ENCODE data around the gene CFAP70. TPM values are rescaled to one million over a fixed set of nuclear protein-coding genes. Genes with fewer than 3 reads are reported as not detected.

The CFAP70 gene
- polyA plus RNA-seq, 1 donor from 2014 or later = 5.8 TPM

DNA sequence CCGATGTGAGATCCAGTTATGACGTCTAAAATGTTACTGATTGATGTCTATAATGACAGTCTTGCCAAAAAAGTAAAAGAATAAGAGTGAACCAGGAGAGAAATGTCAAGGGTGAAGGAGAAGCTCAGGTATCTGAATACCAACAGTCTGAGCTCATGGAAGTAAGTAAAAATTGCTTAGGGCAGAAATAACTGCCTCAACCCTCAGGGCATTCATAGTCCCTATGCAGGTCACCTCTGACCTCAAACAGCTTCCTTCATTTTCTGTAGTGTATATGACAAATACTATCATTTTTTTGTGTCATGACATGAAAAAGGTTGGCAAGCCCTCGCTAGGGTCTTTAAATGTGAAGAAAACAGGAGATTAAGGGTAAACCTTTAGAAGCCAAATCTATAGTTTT, 65.2 kb downstream of the CFAP70 start:
- no peak overlapping the region for H2AFZ ChIP-seq (ENCODE audit: low read depth, low read length)
- no peaks in the 10 kb centered on the region for H3K79me2 ChIP-seq (replicated peaks; ENCODE audit: insufficient read depth, low read length)
- no peaks in the 10 kb centered on the region for H3K27me3 ChIP-seq (ENCODE audit: insufficient read depth, low read depth, low read length)
- H3K4me2 ChIP-seq (ENCODE audit: low read length) = no peak overlapping the region
- H3K27ac ChIP-seq (ENCODE audit: low read length) = no peak overlapping the region
- H3F3A ChIP-seq (ENCODE audit: insufficient read depth, low read length, poor library complexity, severe bottlenecking) = no peaks in the 10 kb centered on the region
- no peaks in the 10 kb centered on the region for H3K36me3 ChIP-seq (ENCODE audit: insufficient read depth, low read length)
- no peaks in the 10 kb centered on the region for H3K9me2 ChIP-seq (ENCODE audit: insufficient read depth, low read length)
- H3K4me3 ChIP-seq (ENCODE audit: low read length) = no peak overlapping the region
- H4K20me1 ChIP-seq (ENCODE audit: insufficient read depth) = no peaks in the 10 kb centered on the region
- TF ChIP-seq POLR2AphosphoS5 (IDR thresholded peaks at IDR 0.05) (no peak), SMC3 (conservative IDR thresholded peaks at IDR 0.05; ENCODE audit: poor library complexity) (no peak), EP300 (conservative IDR thresholded peaks at IDR 0.05; ENCODE audit: poor library complexity, severe bottlenecking) (no peak)
- TF ChIP-seq, protein P1, sequence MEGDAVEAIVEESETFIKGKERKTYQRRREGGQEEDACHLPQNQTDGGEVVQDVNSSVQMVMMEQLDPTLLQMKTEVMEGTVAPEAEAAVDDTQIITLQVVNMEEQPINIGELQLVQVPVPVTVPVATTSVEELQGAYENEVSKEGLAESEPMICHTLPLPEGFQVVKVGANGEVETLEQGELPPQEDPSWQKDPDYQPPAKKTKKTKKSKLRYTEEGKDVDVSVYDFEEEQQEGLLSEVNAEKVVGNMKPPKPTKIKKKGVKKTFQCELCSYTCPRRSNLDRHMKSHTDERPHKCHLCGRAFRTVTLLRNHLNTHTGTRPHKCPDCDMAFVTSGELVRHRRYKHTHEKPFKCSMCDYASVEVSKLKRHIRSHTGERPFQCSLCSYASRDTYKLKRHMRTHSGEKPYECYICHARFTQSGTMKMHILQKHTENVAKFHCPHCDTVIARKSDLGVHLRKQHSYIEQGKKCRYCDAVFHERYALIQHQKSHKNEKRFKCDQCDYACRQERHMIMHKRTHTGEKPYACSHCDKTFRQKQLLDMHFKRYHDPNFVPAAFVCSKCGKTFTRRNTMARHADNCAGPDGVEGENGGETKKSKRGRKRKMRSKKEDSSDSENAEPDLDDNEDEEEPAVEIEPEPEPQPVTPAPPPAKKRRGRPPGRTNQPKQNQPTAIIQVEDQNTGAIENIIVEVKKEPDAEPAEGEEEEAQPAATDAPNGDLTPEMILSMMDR (IDR thresholded peaks at IDR 0.05; ENCODE audit: poor library complexity, severe bottlenecking) = no peak
- no peaks in the 10 kb centered on the region for H3K9me3 ChIP-seq (ENCODE audit: low read length)
- H3K9ac ChIP-seq (ENCODE audit: low read length) = no peak overlapping the region

DNA sequence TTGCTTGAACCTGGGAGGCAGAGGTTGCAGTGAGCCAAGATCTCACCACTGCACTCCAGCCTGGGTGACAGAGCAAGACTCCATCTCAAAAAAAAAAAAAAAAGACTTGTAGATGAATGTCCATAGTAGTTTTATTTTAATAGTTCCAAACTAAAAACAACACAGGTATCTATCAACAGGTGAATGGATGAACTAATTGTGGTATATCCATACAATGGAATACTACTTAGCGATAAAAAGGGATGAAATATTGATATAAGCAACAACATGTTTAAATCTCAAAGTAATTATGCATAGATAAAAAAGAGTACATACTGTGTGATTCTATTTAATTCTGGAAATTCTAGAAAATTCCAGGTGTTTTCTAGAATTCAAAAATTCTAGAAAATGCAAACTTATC, 68.7 kb downstream of the CFAP70 start:
- Histone ChIP-seq H3K9me3 (ENCODE audit: low read length) (no peaks in the 10 kb centered on the region), H3K36me3 (ENCODE audit: insufficient read depth, low read length) (no peaks in the 10 kb centered on the region), H3K9me2 (ENCODE audit: insufficient read depth, low read length) (no peaks in the 10 kb centered on the region), H3K9ac (ENCODE audit: low read length) (no peak overlapping the region), H3K79me2 (replicated peaks; ENCODE audit: insufficient read depth, low read length) (no peaks in the 10 kb centered on the region), H3F3A (ENCODE audit: insufficient read depth, low read length, poor library complexity, severe bottlenecking) (no peaks in the 10 kb centered on the region), H3K27me3 (ENCODE audit: insufficient read depth, low read depth, low read length) (no peaks in the 10 kb centered on the region), H4K20me1 (ENCODE audit: insufficient read depth) (no peaks in the 10 kb centered on the region), H3K4me3 (ENCODE audit: low read length) (no peak overlapping the region), H2AFZ (ENCODE audit: low read depth, low read length) (no peak overlapping the region), H3K27ac (ENCODE audit: low read length) (no peak overlapping the region), H3K4me2 (ENCODE audit: low read length) (no peak overlapping the region)
- no peak for TF ChIP-seq SMC3 (conservative IDR thresholded peaks at IDR 0.05; ENCODE audit: poor library complexity)
- no peak for TF ChIP-seq POLR2AphosphoS5 (IDR thresholded peaks at IDR 0.05)
- no peak for TF ChIP-seq RAD21 (conservative IDR thresholded peaks at IDR 0.05)
- TF ChIP-seq EZH2 (IDR thresholded peaks at IDR 0.05; ENCODE audit: borderline replicate concordance, insufficient read depth, low read length, poor library complexity, severe bottlenecking) = no peak
- TF ChIP-seq, protein P2, sequence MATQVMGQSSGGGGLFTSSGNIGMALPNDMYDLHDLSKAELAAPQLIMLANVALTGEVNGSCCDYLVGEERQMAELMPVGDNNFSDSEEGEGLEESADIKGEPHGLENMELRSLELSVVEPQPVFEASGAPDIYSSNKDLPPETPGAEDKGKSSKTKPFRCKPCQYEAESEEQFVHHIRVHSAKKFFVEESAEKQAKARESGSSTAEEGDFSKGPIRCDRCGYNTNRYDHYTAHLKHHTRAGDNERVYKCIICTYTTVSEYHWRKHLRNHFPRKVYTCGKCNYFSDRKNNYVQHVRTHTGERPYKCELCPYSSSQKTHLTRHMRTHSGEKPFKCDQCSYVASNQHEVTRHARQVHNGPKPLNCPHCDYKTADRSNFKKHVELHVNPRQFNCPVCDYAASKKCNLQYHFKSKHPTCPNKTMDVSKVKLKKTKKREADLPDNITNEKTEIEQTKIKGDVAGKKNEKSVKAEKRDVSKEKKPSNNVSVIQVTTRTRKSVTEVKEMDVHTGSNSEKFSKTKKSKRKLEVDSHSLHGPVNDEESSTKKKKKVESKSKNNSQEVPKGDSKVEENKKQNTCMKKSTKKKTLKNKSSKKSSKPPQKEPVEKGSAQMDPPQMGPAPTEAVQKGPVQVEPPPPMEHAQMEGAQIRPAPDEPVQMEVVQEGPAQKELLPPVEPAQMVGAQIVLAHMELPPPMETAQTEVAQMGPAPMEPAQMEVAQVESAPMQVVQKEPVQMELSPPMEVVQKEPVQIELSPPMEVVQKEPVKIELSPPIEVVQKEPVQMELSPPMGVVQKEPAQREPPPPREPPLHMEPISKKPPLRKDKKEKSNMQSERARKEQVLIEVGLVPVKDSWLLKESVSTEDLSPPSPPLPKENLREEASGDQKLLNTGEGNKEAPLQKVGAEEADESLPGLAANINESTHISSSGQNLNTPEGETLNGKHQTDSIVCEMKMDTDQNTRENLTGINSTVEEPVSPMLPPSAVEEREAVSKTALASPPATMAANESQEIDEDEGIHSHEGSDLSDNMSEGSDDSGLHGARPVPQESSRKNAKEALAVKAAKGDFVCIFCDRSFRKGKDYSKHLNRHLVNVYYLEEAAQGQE (IDR thresholded peaks at IDR 0.05; ENCODE audit: borderline replicate concordance) = no peak
- TF ChIP-seq, protein P1 (IDR thresholded peaks at IDR 0.05; ENCODE audit: poor library complexity, severe bottlenecking) = no peak
- no peak for TF ChIP-seq TAF1 (IDR thresholded peaks at IDR 0.05; ENCODE audit: low read depth)

Measured in neural cell (in vitro differentiated cells).